Thyroid gland (tissue), 4 donors: ENCODE data around the gene NCKAP5. TPM values are rescaled to one million over a fixed set of nuclear protein-coding genes. Genes with fewer than 3 reads are reported as not detected.

Experiments
- DNase-seq, 2 donors: peaks; one replicate each; pipeline ENCODE4 v3.0.0-alpha.2; 2019
- H3K27ac ChIP-seq, 3 donors: fragments of 200-600 bp; sonication (generic); 1 replicate in 2 of 3; 2 replicates in 1 of 3; pipeline ENCODE4 v1.5.1; 2016 to 2019; ENCODE audit warnings: mild to moderate bottlenecking in 1 of 3, moderate library complexity in 1 of 3
- H3K27me3 ChIP-seq: fragments of 200-600 bp; sonication (generic); one replicate; pipeline ENCODE4 v1.5.1; 2019
- H3K36me3 ChIP-seq, 2 donors: fragments of 200-600 bp; sonication (generic); one replicate each; pipeline ENCODE4 v1.5.1; 2016 to 2019
- H3K4me1 ChIP-seq, 2 donors: fragments of 200-600 bp; sonication (generic); one replicate each; pipeline ENCODE4 v1.5.1; 2017 to 2019
- H3K4me3 ChIP-seq, 3 donors: fragments of 200-600 bp; sonication (generic); replicated peaks in 1 of 3; 1 replicate in 2 of 3; 2 replicates in 1 of 3; pipeline ENCODE4 v1.5.1; 2016; ENCODE audit warnings: mild to moderate bottlenecking in 1 of 3
- H3K9me3 ChIP-seq: fragments of 200-600 bp; sonication (generic); one replicate; pipeline ENCODE4 v1.5.1; 2017
- CTCF ChIP-seq, 6 experiments: fragments of 200-600 bp in 3 of 6; fragments of 450-650 bp in 3 of 6; sonication (generic) in 3 of 6; IDR thresholded peaks; one replicate each; pipeline ENCODE4 v1.5.1; 2016 to 2019; ENCODE audit warnings: antibody characterized with exemption in 6 of 6, mild to moderate bottlenecking in 2 of 6, inconsistent platforms in 1 of 6, moderate library complexity in 1 of 6
- POLR2A ChIP-seq, 2 donors: fragments of 450-650 bp; IDR thresholded peaks; one replicate each; pipeline ENCODE4 v1.6.1; 2017; ENCODE audit warnings: antibody characterized with exemption in 2 of 2, mild to moderate bottlenecking in 2 of 2, moderate library complexity in 1 of 2
- WGBS, 2 donors: methylation state at CpG; one replicate each; pipeline ENCODE4 v1.1.5; 2017; 5-methylcytosine and 5-hydroxymethylcytosine counted together
- intact Hi-C: fragments of 100-400 bp; cut with DNase I; formaldehyde crosslinking; loops from one replicate; pipeline ENCODE4 v1.15.1; 2023
- total RNA-seq, 4 donors: library from RNA; depleted of rRNA; stranded (reverse); fragments of >200 nt; gene quantifications; one replicate each; pipeline ENCODE4 v1.2.3, GENCODE V29; 2016

Gene NCKAP5
- total RNA-seq, 4 donors from 2014 or later = 0.45 to 1.2 (median 0.76) TPM

GRCh38 chr2:133416146-133416545, 152.1 kb downstream of the NCKAP5 start:
- H3K4me1 ChIP-seq = no peaks in the 10 kb centered on the region
- H3K27me3 ChIP-seq = no peaks in the 10 kb centered on the region
- H3K27ac ChIP-seq = no peak overlapping the region
- no peak for DNase-seq
- intact Hi-C loops = no loop called here
- WGBS, 2 donors = 88 to 91% methylated on average over 2 of the region's 2 CpGs
- H3K4me3 ChIP-seq = no peak overlapping the region
- H3K36me3 ChIP-seq = no peaks in the 10 kb centered on the region
- TF ChIP-seq CTCF (IDR thresholded peaks at IDR 0.05) = no peak
- TF ChIP-seq POLR2A (IDR thresholded peaks at IDR 0.05) = no peak
- no peaks in the 10 kb centered on the region for H3K9me3 ChIP-seq

- Histone ChIP-seq H3K9me3 (no peaks in the 10 kb centered on the region), H3K4me3 (no peak overlapping the region), H3K36me3 (no peaks in the 10 kb centered on the region), H3K4me1 (no peaks in the 10 kb centered on the region), H3K27ac (no peak overlapping the region), H3K27me3 (no peaks in the 10 kb centered on the region)
- WGBS, 2 donors = 76 to 91% methylated on average over 3 of the region's 3 CpGs
- intact Hi-C loops = no loop called here
- no peak for TF ChIP-seq POLR2A (IDR thresholded peaks at IDR 0.05)
- no peak for TF ChIP-seq CTCF (IDR thresholded peaks at IDR 0.05)
- DNase-seq = no peak
Measured at GRCh38 chr2:133415210-133415876, 152.9 kb downstream of the NCKAP5 start.

GRCh38 chr2:133414486-133415209, 153.6 kb downstream of the NCKAP5 start:
- TF ChIP-seq POLR2A (IDR thresholded peaks at IDR 0.05) = no peak
- no peak for TF ChIP-seq CTCF (IDR thresholded peaks at IDR 0.05)
- Histone ChIP-seq H3K4me3 (no peak overlapping the region), H3K27me3 (no peaks in the 10 kb centered on the region), H3K9me3 (no peaks in the 10 kb centered on the region), H3K4me1 (no peaks in the 10 kb centered on the region), H3K27ac (no peak overlapping the region), H3K36me3 (no peaks in the 10 kb centered on the region)
- intact Hi-C loops = no loop called here
- WGBS, 2 donors = 88 to 90% methylated on average over 6 of the region's 6 CpGs
- DNase-seq = no peak

GRCh38 chr2:133413863-133414262, 154.4 kb downstream of the NCKAP5 start:
- 93 to 97% methylated on average over 3 of the region's 3 CpGs for WGBS, 2 donors
- TF ChIP-seq POLR2A (IDR thresholded peaks at IDR 0.05) (no peak), CTCF (IDR thresholded peaks at IDR 0.05) (no peak)
- no peaks in the 10 kb centered on the region for H3K9me3 ChIP-seq
- DNase-seq = no peak
- no peaks in the 10 kb centered on the region for H3K36me3 ChIP-seq
- H3K27me3 ChIP-seq = no peaks in the 10 kb centered on the region
- intact Hi-C loops = no loop called here
- no peak overlapping the region for H3K4me3 ChIP-seq
- H3K27ac ChIP-seq = no peak overlapping the region
- H3K4me1 ChIP-seq = no peaks in the 10 kb centered on the region

GRCh38 chr2:133412694-133413093, 155.6 kb downstream of the NCKAP5 start:
- no peak overlapping the region for H3K27ac ChIP-seq
- no peak for TF ChIP-seq CTCF (IDR thresholded peaks at IDR 0.05)
- TF ChIP-seq POLR2A (IDR thresholded peaks at IDR 0.05) = no peak
- intact Hi-C loops = no loop called here
- H3K4me3 ChIP-seq = no peak overlapping the region
- DNase-seq = no peak
- H3K27me3 ChIP-seq = no peaks in the 10 kb centered on the region
- H3K9me3 ChIP-seq = no peaks in the 10 kb centered on the region
- H3K36me3 ChIP-seq = no peaks in the 10 kb centered on the region
- H3K4me1 ChIP-seq = peaks cover 0 to 5% of the 10 kb centered on the region in 2 donors
